ENCODE measurements around the gene PPP1R9B. TPM values are rescaled to one million over a fixed set of nuclear protein-coding genes. Genes with fewer than 3 reads are reported as not detected.

Gene PPP1R9B
- total RNA-seq, 1 experiment from 2014 or later, result 61.3 TPM

DNA sequence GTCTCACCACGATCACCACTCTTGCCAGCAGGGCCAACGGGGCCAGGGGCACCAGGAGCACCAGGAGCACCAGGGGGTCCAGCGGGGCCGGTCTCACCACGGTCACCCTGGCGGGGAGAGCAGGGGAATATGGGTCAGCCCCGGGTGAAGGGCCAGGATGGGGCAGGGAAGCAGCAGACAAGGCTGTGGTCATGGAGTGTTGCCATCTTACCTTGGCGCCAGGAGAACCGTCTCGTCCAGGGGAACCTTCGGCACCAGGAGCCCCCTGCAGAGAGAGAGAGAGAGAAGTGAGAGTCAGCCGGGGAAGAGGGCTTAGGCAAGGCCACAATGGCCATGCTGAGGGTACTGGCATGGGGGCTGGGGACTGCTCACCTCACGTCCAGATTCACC is 38.0 kb upstream of the PPP1R9B start:
- ChIA-PET CTCF (interaction anchor here (0.6 kb wide), 1 partner anchor 25 kb away, joined by 5 read pairs; no protein-coding TSS in a partner anchor), POLR2A (ENCODE audit: low non-redundant PET) (no interaction called here)
- no peak overlapping the region for H3K4me3 ChIP-seq (ENCODE audit: low read depth, low read length, poor library complexity, severe bottlenecking)
- H3K9me3 ChIP-seq (ENCODE audit: low read depth, low read length, poor library complexity, severe bottlenecking), result no peaks in the 10 kb centered on the region
- intact Hi-C loops (cut with micrococcal nuclease; ENCODE audit: unreplicated experiment), result no loop called here
- no peaks in the 10 kb centered on the region for H3K4me1 ChIP-seq (ENCODE audit: insufficient read depth, low read length, poor library complexity, severe bottlenecking)
- no peak for DNase-seq (ENCODE audit: low spot score)
- no peak for TF ChIP-seq EZH2 (IDR thresholded peaks at IDR 0.05; ENCODE audit: borderline replicate concordance, low read depth, low read length, poor library complexity, severe bottlenecking)
- TF ChIP-seq, protein P1, sequence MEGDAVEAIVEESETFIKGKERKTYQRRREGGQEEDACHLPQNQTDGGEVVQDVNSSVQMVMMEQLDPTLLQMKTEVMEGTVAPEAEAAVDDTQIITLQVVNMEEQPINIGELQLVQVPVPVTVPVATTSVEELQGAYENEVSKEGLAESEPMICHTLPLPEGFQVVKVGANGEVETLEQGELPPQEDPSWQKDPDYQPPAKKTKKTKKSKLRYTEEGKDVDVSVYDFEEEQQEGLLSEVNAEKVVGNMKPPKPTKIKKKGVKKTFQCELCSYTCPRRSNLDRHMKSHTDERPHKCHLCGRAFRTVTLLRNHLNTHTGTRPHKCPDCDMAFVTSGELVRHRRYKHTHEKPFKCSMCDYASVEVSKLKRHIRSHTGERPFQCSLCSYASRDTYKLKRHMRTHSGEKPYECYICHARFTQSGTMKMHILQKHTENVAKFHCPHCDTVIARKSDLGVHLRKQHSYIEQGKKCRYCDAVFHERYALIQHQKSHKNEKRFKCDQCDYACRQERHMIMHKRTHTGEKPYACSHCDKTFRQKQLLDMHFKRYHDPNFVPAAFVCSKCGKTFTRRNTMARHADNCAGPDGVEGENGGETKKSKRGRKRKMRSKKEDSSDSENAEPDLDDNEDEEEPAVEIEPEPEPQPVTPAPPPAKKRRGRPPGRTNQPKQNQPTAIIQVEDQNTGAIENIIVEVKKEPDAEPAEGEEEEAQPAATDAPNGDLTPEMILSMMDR (conservative IDR thresholded peaks at IDR 0.05; ENCODE audit: low read depth, low read length), result no peak
- no peaks in the 10 kb centered on the region for H3K36me3 ChIP-seq (ENCODE audit: insufficient read depth, low read length, poor library complexity, severe bottlenecking)
- H3K27me3 ChIP-seq (replicated peaks; ENCODE audit: insufficient read depth, low read depth, low read length, poor library complexity), result no peaks in the 10 kb centered on the region
- H3K27ac ChIP-seq (ENCODE audit: low read depth, low read length, poor library complexity, severe bottlenecking), result no peak overlapping the region
- BruUV-seq (replicated peaks), result no TSS peak

DNA sequence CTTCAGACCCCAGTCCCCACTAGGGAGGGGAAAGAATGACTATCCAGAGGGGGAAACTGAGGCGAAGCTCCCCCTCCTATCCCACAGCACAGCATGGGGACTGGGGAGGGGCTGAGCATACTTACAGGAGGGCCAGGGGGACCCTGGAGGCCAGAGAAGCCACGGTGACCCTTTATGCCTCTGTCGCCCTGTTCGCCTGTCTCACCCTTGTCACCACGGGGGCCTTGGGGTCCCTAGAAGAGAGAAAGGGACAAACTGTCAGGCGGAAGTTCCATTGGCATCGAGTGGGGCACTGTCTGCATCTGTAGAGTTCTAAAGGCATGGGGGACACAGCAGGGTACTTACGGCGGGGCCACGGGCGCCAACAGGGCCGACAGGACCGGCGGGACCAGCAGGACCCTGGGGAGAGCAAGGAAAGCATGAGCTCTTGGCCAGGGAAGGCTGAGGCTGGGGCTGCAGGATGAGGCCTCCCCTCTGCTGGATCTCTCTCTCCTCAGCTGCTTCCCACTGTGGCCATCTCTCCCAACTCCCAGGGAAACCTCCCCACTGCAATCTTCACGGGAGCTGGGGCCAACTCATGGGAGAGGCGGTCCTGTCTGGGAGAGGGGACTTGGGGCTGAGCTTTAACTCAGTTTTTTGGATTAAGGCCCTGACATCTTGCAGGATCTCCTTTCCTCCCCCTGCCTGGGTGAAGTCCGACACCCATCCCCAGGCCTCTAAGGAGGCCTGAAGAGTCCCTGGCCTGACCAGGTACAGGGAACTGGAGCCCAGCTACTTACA is 37.5 kb upstream of the PPP1R9B start:
- no peak overlapping the region for H3K4me3 ChIP-seq (ENCODE audit: low read depth, low read length, poor library complexity, severe bottlenecking)
- H3K27ac ChIP-seq (ENCODE audit: low read depth, low read length, poor library complexity, severe bottlenecking), result no peak overlapping the region
- H3K27me3 ChIP-seq (replicated peaks; ENCODE audit: insufficient read depth, low read depth, low read length, poor library complexity), result no peaks in the 10 kb centered on the region
- no peak for DNase-seq (ENCODE audit: low spot score)
- H3K4me1 ChIP-seq (ENCODE audit: insufficient read depth, low read length, poor library complexity, severe bottlenecking), result no peaks in the 10 kb centered on the region
- H3K9me3 ChIP-seq (ENCODE audit: low read depth, low read length, poor library complexity, severe bottlenecking), result no peaks in the 10 kb centered on the region
- no peak for TF ChIP-seq EZH2 (IDR thresholded peaks at IDR 0.05; ENCODE audit: borderline replicate concordance, low read depth, low read length, poor library complexity, severe bottlenecking)
- TF ChIP-seq, protein P1 (conservative IDR thresholded peaks at IDR 0.05; ENCODE audit: low read depth, low read length), result no peak
- no peaks in the 10 kb centered on the region for H3K36me3 ChIP-seq (ENCODE audit: insufficient read depth, low read length, poor library complexity, severe bottlenecking)
- POLR2A ChIA-PET (ENCODE audit: low non-redundant PET), result interaction anchor here (0.6 kb wide), 1 partner anchor 12 kb away, joined by 24 read pairs; no protein-coding TSS in a partner anchor
- BruUV-seq (replicated peaks), result no TSS peak
- intact Hi-C loops (cut with micrococcal nuclease; ENCODE audit: unreplicated experiment), result no loop called here
- CTCF ChIA-PET, result interaction anchor here (0.6 kb wide), 1 partner anchor 24 kb away, joined by 5 read pairs; no protein-coding TSS in a partner anchor

DNA sequence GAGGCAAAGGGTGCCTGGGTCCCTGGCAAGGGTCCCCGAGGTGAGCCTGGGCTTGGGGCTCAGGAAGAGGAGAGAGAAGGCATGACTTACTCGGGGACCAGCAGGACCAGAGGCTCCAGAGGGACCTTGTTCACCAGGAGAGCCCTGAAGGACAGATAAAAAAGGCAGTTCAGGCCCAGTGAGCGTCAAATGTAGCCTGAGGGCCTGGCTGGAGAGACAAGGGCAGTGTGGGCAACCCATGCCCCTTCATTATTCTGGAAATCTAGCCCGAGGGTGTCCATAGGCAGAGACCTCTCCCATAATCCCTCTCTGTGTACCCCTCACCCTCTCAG is 36.9 kb upstream of the PPP1R9B start:
- Histone ChIP-seq H3K4me1 (ENCODE audit: insufficient read depth, low read length, poor library complexity, severe bottlenecking) (no peaks in the 10 kb centered on the region), H3K4me3 (ENCODE audit: low read depth, low read length, poor library complexity, severe bottlenecking) (no peak overlapping the region), H3K9me3 (ENCODE audit: low read depth, low read length, poor library complexity, severe bottlenecking) (no peaks in the 10 kb centered on the region), H3K27ac (ENCODE audit: low read depth, low read length, poor library complexity, severe bottlenecking) (no peak overlapping the region), H3K36me3 (ENCODE audit: insufficient read depth, low read length, poor library complexity, severe bottlenecking) (no peaks in the 10 kb centered on the region), H3K27me3 (replicated peaks; ENCODE audit: insufficient read depth, low read depth, low read length, poor library complexity) (no peaks in the 10 kb centered on the region)
- ChIA-PET POLR2A (ENCODE audit: low non-redundant PET) (interaction anchor here (0.6 kb wide), 1 partner anchor 13 kb away, joined by 24 read pairs; no protein-coding TSS in a partner anchor), CTCF (no interaction called here)
- no peak for DNase-seq (ENCODE audit: low spot score)
- no peak for TF ChIP-seq EZH2 (IDR thresholded peaks at IDR 0.05; ENCODE audit: borderline replicate concordance, low read depth, low read length, poor library complexity, severe bottlenecking)
- TF ChIP-seq, protein P1 (conservative IDR thresholded peaks at IDR 0.05; ENCODE audit: low read depth, low read length), result no peak
- no TSS peak for BruUV-seq (replicated peaks)
- intact Hi-C loops (cut with micrococcal nuclease; ENCODE audit: unreplicated experiment), result no loop called here
